ENCODE data around the gene GALT.

- TF ChIP-seq CTCF (IDR thresholded peaks at IDR 0.05) = no peak
- TF ChIP-seq POLR2AphosphoS5 (IDR thresholded peaks at IDR 0.05) = no peak
These were observed 8.4 kb upstream of the GALT start for GRCh38 chr9:34638138-34638445.

Data from stomach (tissue), 4 donors.